GM12878 (cell line): Measurements from ENCODE around the gene ZNF574. TPM values are rescaled to one million over a fixed set of nuclear protein-coding genes. Genes with fewer than 3 reads are reported as not detected.

Experiments used
- ATAC-seq: fragments of 200-7000 bp; cut with Tn5 transposase; 3 replicates; pipeline ENCODE4 v1.9.1; 2020; ENCODE audit warnings: mild to moderate bottlenecking, moderate library complexity
- BruUV-seq: library from RNA; stranded (reverse); fragments of 400-500 nt; replicated peaks from 2 replicates; lab custom pipeline; 2021; lab: Mats Ljungman, UMichigan
- CTCF ChIA-PET: fragments of 300-600 bp; sonication (Branson Sonifier 250); formaldehyde crosslinking; extraction: SDS; loops from one replicate; lab custom pipeline; 2021; ENCODE audit warnings: inconsistent platforms; lab: Yijun Ruan, JAX
- POLR2A ChIA-PET: fragments of 350-600 bp; formaldehyde crosslinking; extraction: SDS; loops from one replicate; lab custom pipeline; 2021; ENCODE audit warnings: inconsistent platforms; lab: Charles Lee
- RAD21 ChIA-PET: fragments of 300-600 bp; sonication (Branson Sonifier 250); formaldehyde crosslinking; loops from one replicate; lab custom pipeline; 2023; ENCODE audit warnings: antibody characterized with exemption; ENCODE audit not compliant: unreplicated experiment; lab: Charles Lee
- SMC1A ChIA-PET: fragments of 300-600 bp; sonication (Branson Sonifier 250); formaldehyde crosslinking; loops from one replicate; lab custom pipeline; 2023; ENCODE audit not compliant: unreplicated experiment, uncharacterized antibody; lab: Charles Lee
- DNase-seq: peaks from one replicate; pipeline ENCODE4 v3.0.0-alpha.2; 2011; ENCODE audit warnings: low read depth, low spot score
- FAIRE-seq: peaks from 3 replicates; lab custom pipeline; 2011; peaks lifted over from hg19 to GRCh38; lab: Jason Lieb, UNC
- H2AFZ ChIP-seq: 2 replicates; pipeline ENCODE4 v1.6.0; 2011; ENCODE audit warnings: low read depth, low read length, control low read depth; ENCODE audit not compliant: control insufficient read depth
- H3K27ac ChIP-seq: 2 replicates; pipeline ENCODE4 v1.5.1; 2011; ENCODE audit warnings: control low read depth; ENCODE audit not compliant: control insufficient read depth, insufficient read depth
- H3K27me3 ChIP-seq, 2 experiments: replicated peaks in 1 of 2; 2 replicates each; pipeline versions ENCODE4 v1.6.0 to v1.6.1; 2011; ENCODE audit warnings: low read length in 1 of 2; ENCODE audit not compliant: control insufficient read depth in 2 of 2, insufficient read depth in 2 of 2
- H3K36me3 ChIP-seq, 2 experiments: 2 replicates each; pipeline ENCODE4 v1.5.1; 2011; ENCODE audit warnings: low read length in 1 of 2; ENCODE audit not compliant: control insufficient read depth in 2 of 2, insufficient read depth in 2 of 2
- H3K4me1 ChIP-seq: 2 replicates; pipeline ENCODE4 v1.6.1; 2011; ENCODE audit warnings: mild to moderate bottlenecking, low read length, moderate library complexity, mixed read lengths; ENCODE audit not compliant: control insufficient read depth, insufficient read depth
- H3K4me2 ChIP-seq: 2 replicates; pipeline ENCODE4 v1.6.0; 2011; ENCODE audit warnings: control low read depth; ENCODE audit not compliant: control insufficient read depth, insufficient read depth
- H3K4me3 ChIP-seq: fragments of 200-600 bp; sonication (generic); 2 replicates; pipeline ENCODE4 v1.5.1; 2016
- H3K79me2 ChIP-seq: 2 replicates; pipeline ENCODE4 v1.6.0; 2011; ENCODE audit warnings: low read length; ENCODE audit not compliant: control insufficient read depth, insufficient read depth
- H3K9ac ChIP-seq: 2 replicates; pipeline ENCODE4 v1.8.0; 2011; ENCODE audit warnings: low read length, control low read depth, mixed read lengths; ENCODE audit not compliant: control insufficient read depth, insufficient read depth
- H3K9me3 ChIP-seq: replicated peaks from 3 replicates; pipeline ENCODE4 v1.5.1; 2011; ENCODE audit warnings: mild to moderate bottlenecking, low read length; ENCODE audit not compliant: control insufficient read depth, insufficient read depth
- H4K20me1 ChIP-seq: 2 replicates; pipeline ENCODE4 v1.6.0; 2011; ENCODE audit not compliant: control insufficient read depth, insufficient read depth
- BACH1 ChIP-seq: fragments of 450-650 bp; IDR thresholded peaks from 2 replicates; pipeline ENCODE4 v1.6.1; 2017; ENCODE audit warnings: mild to moderate bottlenecking, borderline replicate concordance
- CBX5 ChIP-seq: sonication (generic); IDR thresholded peaks from 2 replicates; pipeline ENCODE4 v1.6.1; 2016; ENCODE audit warnings: low read depth, moderate library complexity, mild to moderate bottlenecking, inconsistent platforms
- EGR1 ChIP-seq, 2 experiments: IDR thresholded peaks; 1 replicate in 1 of 2; 2 replicates in 1 of 2; pipeline ENCODE4 v1.6.1; 2011 to 2012; ENCODE audit warnings: low read depth in 2 of 2, low read length in 2 of 2, borderline replicate concordance in 1 of 2, mild to moderate bottlenecking in 1 of 2, moderate library complexity in 1 of 2
- GABPA ChIP-seq: IDR thresholded peaks from 2 replicates; pipeline ENCODE4 v1.6.1; 2014; ENCODE audit warnings: antibody characterized with exemption, low read depth, mild to moderate bottlenecking, inconsistent platforms
- HSF1 ChIP-seq: fragments of 150-350 bp; IDR thresholded peaks from 2 replicates; pipeline ENCODE4 v1.6.1; 2014; ENCODE audit warnings: mild to moderate bottlenecking, low read depth, low read length
- MXI1 ChIP-seq: fragments of 150-350 bp; IDR thresholded peaks from 2 replicates; pipeline ENCODE4 v1.6.1; 2011; ENCODE audit warnings: low read depth, mild to moderate bottlenecking, inconsistent platforms, low read length, improper control_type of control experiment
- NBN ChIP-seq: fragments of 450-650 bp; IDR thresholded peaks from 2 replicates; pipeline ENCODE4 v1.6.1; 2016
- POLR2AphosphoS2 ChIP-seq: IDR thresholded peaks from 2 replicates; pipeline ENCODE4 v1.6.1; 2011; ENCODE audit warnings: low read depth, mild to moderate bottlenecking, low read length, improper control_type of control experiment, moderate library complexity
- RBBP5 ChIP-seq: fragments of 200-600 bp; sonication (generic); conservative IDR thresholded peaks from 2 replicates; pipeline ENCODE4 v1.6.1; 2016
- SKIL ChIP-seq: fragments of 450-650 bp; IDR thresholded peaks from 2 replicates; pipeline ENCODE4 v1.6.1; 2017; ENCODE audit warnings: mild to moderate bottlenecking, low read depth, inconsistent platforms; ENCODE audit not compliant: poor library complexity, severe bottlenecking
- ZSCAN29 ChIP-seq: fragments of 450-650 bp; IDR thresholded peaks from 2 replicates; pipeline ENCODE4 v1.6.1; 2017; ENCODE audit warnings: mild to moderate bottlenecking, moderate library complexity
- WGBS: methylation state at CpG from one replicate; pipeline ENCODE4 v1.1.6; 2016; ENCODE audit warnings: low lambda C conversion rate; ENCODE audit not compliant: insufficient replicate concordance, insufficient coverage; ENCODE audit errors: missing lambda C conversion rate; 5-methylcytosine and 5-hydroxymethylcytosine counted together
- in situ Hi-C: fragments of 300-500 bp; cut with MboI; formaldehyde crosslinking; loops from 9 replicates; pipeline ENCODE4 v1.14.3; 2018; ENCODE audit warnings: mixed read lengths
- intact Hi-C: fragments of 100-400 bp; cut with micrococcal nuclease; formaldehyde crosslinking; loops from one replicate; pipeline ENCODE4 v1.14.2; 2022; ENCODE audit not compliant: unreplicated experiment
- polyA plus RNA-seq, 11 experiments: library from polyadenylated mRNA; depleted of rRNA in 4 of 11; unstranded in 6 of 11; stranded (reverse) in 5 of 11; fragments of >200 nt; fragmentation: Nextera tagmentation in 4 of 11; fragmentation: Illumina TruSeq in 1 of 11; extraction: Ambion mirVana in 4 of 11; extraction: Trizol in 1 of 11; gene quantifications; 1 replicate in 1 of 11; 2 replicates in 10 of 11; pipeline versions ENCODE4 v1.2.1 to v1.2.3, GENCODE V29; 2011 to 2016; ENCODE audit warnings: inconsistent platforms in 2 of 11, missing spikeins in 2 of 11, low read depth in 1 of 11
- total RNA-seq, 4 experiments: library from RNA; depleted of rRNA in 3 of 4; stranded (reverse); fragments of >200 nt in 3 of 4; fragmentation: Illumina TruSeq in 1 of 4; extraction: Trizol in 1 of 4; gene quantifications; 2 replicates each; pipeline versions ENCODE4 v1.2.1 to v1.2.3, GENCODE V29; 2013 to 2021
- TF ChIP-seq, protein P1 (sequence below): IDR thresholded peaks from 2 replicates; pipeline ENCODE4 v1.6.1; 2012; ENCODE audit warnings: improper control_type of control experiment, low read depth, low read length; ENCODE audit not compliant: insufficient replicate concordance
- TF ChIP-seq, protein P2 (sequence below): IDR thresholded peaks from 2 replicates; pipeline ENCODE4 v1.6.1; 2011; ENCODE audit warnings: low read depth, mild to moderate bottlenecking, low read length, moderate library complexity, borderline replicate concordance; ENCODE audit errors: extremely low read depth

ZNF574 gene
- total and polyA plus RNA-seq, 10 of the 15 experiments (the other 5 are each of a cell fraction or from before 2014, with no cell fraction given), result 0.32 to 25.6 (median 11.4) TPM

DNA sequence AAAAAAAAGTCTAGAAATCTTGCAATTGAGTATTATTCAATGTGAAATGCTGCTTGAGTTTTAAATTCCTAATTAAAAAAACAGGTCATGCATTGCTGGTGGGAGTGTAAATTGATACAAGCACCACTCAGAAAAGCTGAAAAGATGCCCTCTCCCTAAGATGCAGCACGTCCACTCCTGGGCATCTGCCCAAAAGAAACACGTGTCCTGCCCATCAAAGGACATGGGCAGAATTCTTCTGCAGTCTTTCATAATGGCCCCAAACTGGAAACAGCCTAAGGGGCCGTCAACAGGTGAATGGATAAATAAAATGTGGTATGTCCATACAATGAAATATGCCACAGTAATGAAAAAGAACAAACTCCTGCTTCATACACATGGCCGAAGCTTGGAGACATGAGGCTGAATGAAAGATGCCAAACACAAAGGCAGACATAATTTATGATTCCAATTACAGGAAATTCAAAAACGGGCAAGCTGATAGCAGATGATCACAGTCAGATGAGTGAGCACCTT, 48.5 kb downstream of the ZNF574 start (continued):
- TF ChIP-seq, protein P1, sequence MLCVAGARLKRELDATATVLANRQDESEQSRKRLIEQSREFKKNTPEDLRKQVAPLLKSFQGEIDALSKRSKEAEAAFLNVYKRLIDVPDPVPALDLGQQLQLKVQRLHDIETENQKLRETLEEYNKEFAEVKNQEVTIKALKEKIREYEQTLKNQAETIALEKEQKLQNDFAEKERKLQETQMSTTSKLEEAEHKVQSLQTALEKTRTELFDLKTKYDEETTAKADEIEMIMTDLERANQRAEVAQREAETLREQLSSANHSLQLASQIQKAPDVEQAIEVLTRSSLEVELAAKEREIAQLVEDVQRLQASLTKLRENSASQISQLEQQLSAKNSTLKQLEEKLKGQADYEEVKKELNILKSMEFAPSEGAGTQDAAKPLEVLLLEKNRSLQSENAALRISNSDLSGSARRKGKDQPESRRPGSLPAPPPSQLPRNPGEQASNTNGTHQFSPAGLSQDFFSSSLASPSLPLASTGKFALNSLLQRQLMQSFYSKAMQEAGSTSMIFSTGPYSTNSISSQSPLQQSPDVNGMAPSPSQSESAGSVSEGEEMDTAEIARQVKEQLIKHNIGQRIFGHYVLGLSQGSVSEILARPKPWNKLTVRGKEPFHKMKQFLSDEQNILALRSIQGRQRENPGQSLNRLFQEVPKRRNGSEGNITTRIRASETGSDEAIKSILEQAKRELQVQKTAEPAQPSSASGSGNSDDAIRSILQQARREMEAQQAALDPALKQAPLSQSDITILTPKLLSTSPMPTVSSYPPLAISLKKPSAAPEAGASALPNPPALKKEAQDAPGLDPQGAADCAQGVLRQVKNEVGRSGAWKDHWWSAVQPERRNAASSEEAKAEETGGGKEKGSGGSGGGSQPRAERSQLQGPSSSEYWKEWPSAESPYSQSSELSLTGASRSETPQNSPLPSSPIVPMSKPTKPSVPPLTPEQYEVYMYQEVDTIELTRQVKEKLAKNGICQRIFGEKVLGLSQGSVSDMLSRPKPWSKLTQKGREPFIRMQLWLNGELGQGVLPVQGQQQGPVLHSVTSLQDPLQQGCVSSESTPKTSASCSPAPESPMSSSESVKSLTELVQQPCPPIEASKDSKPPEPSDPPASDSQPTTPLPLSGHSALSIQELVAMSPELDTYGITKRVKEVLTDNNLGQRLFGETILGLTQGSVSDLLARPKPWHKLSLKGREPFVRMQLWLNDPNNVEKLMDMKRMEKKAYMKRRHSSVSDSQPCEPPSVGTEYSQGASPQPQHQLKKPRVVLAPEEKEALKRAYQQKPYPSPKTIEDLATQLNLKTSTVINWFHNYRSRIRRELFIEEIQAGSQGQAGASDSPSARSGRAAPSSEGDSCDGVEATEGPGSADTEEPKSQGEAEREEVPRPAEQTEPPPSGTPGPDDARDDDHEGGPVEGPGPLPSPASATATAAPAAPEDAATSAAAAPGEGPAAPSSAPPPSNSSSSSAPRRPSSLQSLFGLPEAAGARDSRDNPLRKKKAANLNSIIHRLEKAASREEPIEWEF, result no peak
- no peak for TF ChIP-seq BACH1

DNA sequence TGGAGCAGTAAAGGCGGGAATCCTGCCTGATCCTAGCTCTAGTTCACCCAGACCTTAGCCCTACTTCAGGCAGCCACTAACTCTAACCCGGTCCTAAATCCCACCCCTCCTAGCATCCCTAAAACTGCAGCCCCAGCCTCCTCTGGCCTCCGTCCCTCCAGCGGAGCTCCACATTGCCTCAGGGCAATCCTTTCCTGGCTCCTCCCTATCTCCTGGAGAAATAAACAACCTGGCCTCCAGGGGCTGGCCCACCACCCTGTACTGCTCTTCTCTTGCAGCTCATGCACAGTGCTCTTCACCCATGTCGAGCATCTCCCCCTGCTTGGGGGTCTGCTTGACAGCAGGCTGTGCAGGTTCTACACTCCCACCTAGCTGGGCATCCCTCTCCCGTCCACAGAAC, 49.6 kb downstream of the ZNF574 start:
- 62% methylated on average over 6 of the region's 6 CpGs for WGBS
- Histone ChIP-seq H3K9ac (no peak overlapping the region), H3K4me1 (peaks cover 80% of the 10 kb centered on the region), H2AFZ (no peak overlapping the region), H3K36me3 (peaks cover 7 to 14% of the 10 kb centered on the region in 2 experiments), H3K27ac (no peak overlapping the region), H3K9me3 (no peaks in the 10 kb centered on the region), H3K79me2 (peaks cover 78% of the 10 kb centered on the region), H3K4me2 (no peak overlapping the region), H3K27me3 (no peaks in the 10 kb centered on the region), H4K20me1 (no peaks in the 10 kb centered on the region), H3K4me3 (no peak overlapping the region)
- POLR2A ChIA-PET, result interaction anchor here (1.1 to 4.7 kb wide), 3 partner anchors 11 to 774 kb away, joined by 3 to 75 read pairs (median 7); no protein-coding TSS in a partner anchor
- in situ Hi-C loops, result no loop called here
- no peak for DNase-seq
- BruUV-seq, result no TSS peak
- FAIRE-seq, result no peak
- RAD21 ChIA-PET, result interaction anchor here (1.2 to 5.2 kb wide), 3 partner anchors 11 to 118 kb away, joined by 3 to 68 read pairs (median 45); no protein-coding TSS in a partner anchor
- intact Hi-C loops, result no loop called here
- CTCF ChIA-PET, result interaction anchor here (2.0 to 6.6 kb wide), 2 partner anchors 13 to 315 kb away, joined by 5 to 132 read pairs; no protein-coding TSS in a partner anchor
- SMC1A ChIA-PET, result interaction anchor here (2.3 to 9.1 kb wide), 2 partner anchors 11 to 13 kb away, joined by 8 to 223 read pairs; no protein-coding TSS in a partner anchor
- no peak for ATAC-seq
- no peak for TF ChIP-seq NBN
- no peak for TF ChIP-seq GABPA
- no peak for TF ChIP-seq CBX5
- no peak for TF ChIP-seq HSF1
- no peak for TF ChIP-seq RBBP5
- TF ChIP-seq POLR2AphosphoS2, result no peak
- TF ChIP-seq, protein P2, sequence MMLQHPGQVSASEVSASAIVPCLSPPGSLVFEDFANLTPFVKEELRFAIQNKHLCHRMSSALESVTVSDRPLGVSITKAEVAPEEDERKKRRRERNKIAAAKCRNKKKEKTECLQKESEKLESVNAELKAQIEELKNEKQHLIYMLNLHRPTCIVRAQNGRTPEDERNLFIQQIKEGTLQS, result no peak
- TF ChIP-seq MXI1, result no peak
- TF ChIP-seq ZSCAN29, result no peak
- TF ChIP-seq SKIL, result no peak
- no peak for TF ChIP-seq EGR1 (IDR thresholded peaks at IDR 0.05; ENCODE audit: borderline replicate concordance in 1 of 2, low read depth in 2 of 2, low read length in 2 of 2)
